ENCODE results near the gene TBC1D9.

- TF ChIP-seq CTCF (IDR thresholded peaks at IDR 0.05 in 2 of 3, conservative IDR thresholded peaks at IDR 0.05 in 1 of 3; ENCODE audit: control insufficient read depth in 2 of 3, extremely low read depth in 1 of 3, insufficient read depth in 1 of 3, low read depth in 3 of 3, low read length in 3 of 3) (no peak), RAD21 (IDR thresholded peaks at IDR 0.05; ENCODE audit: insufficient read depth, low read depth, low read length) (no peak)
Observed at GRCh38 chr4:140662082-140662869, 93.9 kb downstream of the TBC1D9 start.
